Measurements from ENCODE around the gene KDELR3. TPM values are rescaled to one million over a fixed set of nuclear protein-coding genes. Genes with fewer than 3 reads are reported as not detected.

The KDELR3 gene
- total RNA-seq, 1 experiment from 2014 or later: 7.3 TPM

DNA sequence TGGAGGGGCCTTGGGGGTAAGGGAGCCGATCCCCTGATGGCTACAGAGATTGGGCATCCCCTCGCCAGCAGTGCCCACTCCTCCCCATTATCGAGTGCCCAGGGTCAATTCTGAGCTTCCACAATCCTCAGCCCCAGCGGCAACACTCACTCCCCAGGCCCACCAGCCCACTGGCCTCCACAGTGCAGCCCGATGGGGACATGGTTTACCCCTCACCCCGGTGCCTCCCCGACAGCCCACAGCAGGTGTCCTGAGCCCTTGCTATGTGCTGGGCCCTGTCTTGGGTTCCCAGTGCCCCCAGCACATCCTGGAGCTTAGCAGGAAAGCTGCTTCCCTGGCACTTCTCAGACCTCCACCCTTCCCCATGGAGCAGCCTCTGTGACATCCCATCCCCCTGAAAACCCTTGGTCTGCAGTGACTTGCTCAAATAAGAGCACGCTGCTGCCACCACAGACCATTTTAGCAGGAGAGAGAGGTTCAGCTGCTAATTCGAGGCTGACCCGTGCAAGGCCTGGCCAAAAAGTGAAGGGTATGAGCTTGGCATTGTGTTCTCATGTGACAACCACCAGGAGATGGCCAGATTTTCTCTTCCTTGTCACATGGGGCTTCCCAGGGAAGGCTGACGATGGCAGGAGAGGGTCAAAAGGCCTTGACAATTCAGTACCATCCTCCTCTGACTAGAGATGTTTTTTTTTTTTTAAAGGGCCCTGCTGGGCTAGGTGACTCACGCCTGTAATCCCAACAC lies 36.5 kb upstream of the KDELR3 start:
- no peak overlapping the region for H2BK120ac ChIP-seq (ENCODE audit: low read depth, low read length, poor library complexity, severe bottlenecking)
- H2AK5ac ChIP-seq (ENCODE audit: insufficient read length, low read length): no peak overlapping the region
- no peaks in the 10 kb centered on the region for H3K27me3 ChIP-seq (ENCODE audit: insufficient read depth, low read length)
- no peak overlapping the region for H3K27ac ChIP-seq (ENCODE audit: insufficient read length, low read depth, low read length)
- H3K79me1 ChIP-seq (ENCODE audit: insufficient read depth, low read depth, low read length, poor library complexity, severe bottlenecking): no peaks in the 10 kb centered on the region
- no peak overlapping the region for H4K91ac ChIP-seq (ENCODE audit: insufficient read length, low read depth, low read length)
- H3K27me3 Mint-ChIP-seq (ENCODE audit: low read depth): peaks cover 2% of the 10 kb centered on the region; the same call in 1 of the 2 replicates
- H3K23me2 ChIP-seq (ENCODE audit: insufficient read length, low read depth, low read length, poor library complexity, severe bottlenecking): no peaks in the 10 kb centered on the region
- H3K56ac ChIP-seq (ENCODE audit: insufficient read length, low read depth, low read length): no peak overlapping the region
- peak; percentile 34 for DNase-seq
- H4K5ac ChIP-seq (ENCODE audit: insufficient read length, low read depth, low read length): no peak overlapping the region
- no peak overlapping the region for H2BK20ac ChIP-seq (ENCODE audit: low read depth, low read length, poor library complexity, severe bottlenecking)
- no peaks in the 10 kb centered on the region for H3K9me3 ChIP-seq (ENCODE audit: control insufficient read depth, low read depth, low read length)
- H3K27ac Mint-ChIP-seq: peak overlapping the region in 2 of 3 experiments; percentile 75 to 80; a peak in 3 of 7 replicates
- H4K20me1 ChIP-seq (ENCODE audit: control insufficient read depth, insufficient read depth, insufficient read length): no peaks in the 10 kb centered on the region
- H3K36me3 Mint-ChIP-seq (ENCODE audit: insufficient read depth in 1 of 3, low read depth in 3 of 3): no peaks in the 10 kb centered on the region
- no peak overlapping the region for H3K4ac ChIP-seq (ENCODE audit: low read depth, low read length)
- no peaks in the 10 kb centered on the region for H3K79me2 ChIP-seq (ENCODE audit: insufficient read depth, low read length)
- no peak overlapping the region for H3K4me3 Mint-ChIP-seq
- no peak overlapping the region for H3K18ac ChIP-seq (ENCODE audit: insufficient read length, low read depth, low read length)
- H2AFZ ChIP-seq (ENCODE audit: low read length): no peak overlapping the region
- no peaks in the 10 kb centered on the region for H3K9me3 Mint-ChIP-seq
- H3K23ac ChIP-seq (ENCODE audit: insufficient read length, low read depth, low read length): no peak overlapping the region
- TF ChIP-seq, protein P1, sequence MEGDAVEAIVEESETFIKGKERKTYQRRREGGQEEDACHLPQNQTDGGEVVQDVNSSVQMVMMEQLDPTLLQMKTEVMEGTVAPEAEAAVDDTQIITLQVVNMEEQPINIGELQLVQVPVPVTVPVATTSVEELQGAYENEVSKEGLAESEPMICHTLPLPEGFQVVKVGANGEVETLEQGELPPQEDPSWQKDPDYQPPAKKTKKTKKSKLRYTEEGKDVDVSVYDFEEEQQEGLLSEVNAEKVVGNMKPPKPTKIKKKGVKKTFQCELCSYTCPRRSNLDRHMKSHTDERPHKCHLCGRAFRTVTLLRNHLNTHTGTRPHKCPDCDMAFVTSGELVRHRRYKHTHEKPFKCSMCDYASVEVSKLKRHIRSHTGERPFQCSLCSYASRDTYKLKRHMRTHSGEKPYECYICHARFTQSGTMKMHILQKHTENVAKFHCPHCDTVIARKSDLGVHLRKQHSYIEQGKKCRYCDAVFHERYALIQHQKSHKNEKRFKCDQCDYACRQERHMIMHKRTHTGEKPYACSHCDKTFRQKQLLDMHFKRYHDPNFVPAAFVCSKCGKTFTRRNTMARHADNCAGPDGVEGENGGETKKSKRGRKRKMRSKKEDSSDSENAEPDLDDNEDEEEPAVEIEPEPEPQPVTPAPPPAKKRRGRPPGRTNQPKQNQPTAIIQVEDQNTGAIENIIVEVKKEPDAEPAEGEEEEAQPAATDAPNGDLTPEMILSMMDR (conservative IDR thresholded peaks at IDR 0.05): no peak
- peaks cover 0 to 15% of the 10 kb centered on the region in 2 experiments; a peak in 3 of 4 replicates for H3K4me1 Mint-ChIP-seq
- no peak overlapping the region for H3K4me2 ChIP-seq (ENCODE audit: insufficient read depth, insufficient read length, low read length)
- no peaks in the 10 kb centered on the region for H3K4me1 ChIP-seq (ENCODE audit: insufficient read depth, low read length)
- no peak overlapping the region for H2BK15ac ChIP-seq (ENCODE audit: low read depth, low read length)
- H3T11ph ChIP-seq (ENCODE audit: low read length): no peak overlapping the region
- H4K8ac ChIP-seq (replicated peaks; ENCODE audit: insufficient read length, low read depth, low read length): no peak overlapping the region
- H2BK5ac ChIP-seq (ENCODE audit: insufficient read length, low read length): no peak overlapping the region
- H2BK12ac ChIP-seq (ENCODE audit: insufficient read length, low read depth, low read length): no peak overlapping the region
- no peak overlapping the region for H3K14ac ChIP-seq (ENCODE audit: insufficient read depth, low read length)
- H3K9ac ChIP-seq (ENCODE audit: extremely low read depth, insufficient read length, low read length): no peak overlapping the region
- WGBS (ENCODE audit: extremely low coverage, insufficient read length, low lambda C conversion rate): no CpG with 5 or more reads among the region's 12 CpGs

Data from H9 (cell line).